Cardiac septum (tissue), 1 donor: ENCODE results near the gene RAB3GAP2. TPM values are rescaled to one million over a fixed set of nuclear protein-coding genes. Genes with fewer than 3 reads are reported as not detected.
"Not testable (repeated sequence)": the region's sequence is repeated elsewhere in the genome, so short reads cannot be mapped to it uniquely, and the experiment has no call there.

ENCODE experiments used
- DNase-seq: peaks from one replicate; pipeline ENCODE4 v3.0.0-alpha.2; 2020; ENCODE audit warnings: low spot score
- intact Hi-C: fragments of 100-400 bp; cut with DNase I; formaldehyde crosslinking; loops from one replicate; pipeline ENCODE4 v1.14.0; 2022
- total RNA-seq: library from RNA; stranded (reverse); fragmentation: NEBNext Ultra II Directional; extraction: Animal tissue kit (Norgen Biotek cat#: 25700); gene quantifications from one replicate; pipeline ENCODE4 v1.2.1, GENCODE V29; 2021
- donor health status: DM: no; HTN: no; CAD: no.

The RAB3GAP2 gene
- total RNA-seq, 1 donor from 2014 or later, result 26.6 TPM

DNA sequence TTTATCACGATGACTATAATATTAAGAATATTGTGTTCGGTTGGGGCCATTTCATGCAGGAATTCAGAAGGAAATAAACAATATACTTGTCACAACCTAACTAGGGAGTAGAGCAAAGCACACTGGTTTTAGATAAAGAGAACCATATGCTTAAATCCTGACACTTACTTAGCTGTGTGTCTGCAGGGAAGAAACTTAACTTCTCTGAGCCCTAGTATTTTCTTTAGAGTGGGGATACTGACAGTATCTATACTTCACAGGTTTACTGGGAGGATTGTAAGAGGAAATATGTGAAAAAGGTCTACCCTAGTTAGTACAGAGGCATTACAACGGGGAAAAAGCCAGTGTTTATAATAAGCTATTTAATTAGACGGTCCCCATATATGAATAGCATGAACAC, 105.4 kb downstream of the RAB3GAP2 start:
- no peak for DNase-seq
- intact Hi-C loops, result no loop called here

DNA sequence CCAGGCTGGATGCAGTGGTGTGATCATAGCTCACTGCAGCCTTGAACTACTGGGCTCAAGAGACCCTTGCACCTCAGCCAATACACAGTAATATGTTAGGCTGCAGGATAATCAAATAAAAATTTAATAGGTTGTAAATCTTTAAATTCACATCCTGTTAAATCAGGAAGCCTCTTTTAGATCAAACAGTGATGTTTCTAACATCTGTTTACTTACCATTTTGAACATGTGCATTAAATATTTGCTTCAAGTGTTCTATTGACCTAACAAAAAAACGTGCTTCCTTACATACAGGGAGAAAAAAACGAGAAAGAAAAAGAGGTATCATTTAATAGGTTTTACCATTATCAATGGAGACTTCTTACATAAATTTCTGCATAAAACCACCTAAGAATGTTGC, 107.7 kb downstream of the RAB3GAP2 start:
- intact Hi-C loops, result no loop called here

DNA sequence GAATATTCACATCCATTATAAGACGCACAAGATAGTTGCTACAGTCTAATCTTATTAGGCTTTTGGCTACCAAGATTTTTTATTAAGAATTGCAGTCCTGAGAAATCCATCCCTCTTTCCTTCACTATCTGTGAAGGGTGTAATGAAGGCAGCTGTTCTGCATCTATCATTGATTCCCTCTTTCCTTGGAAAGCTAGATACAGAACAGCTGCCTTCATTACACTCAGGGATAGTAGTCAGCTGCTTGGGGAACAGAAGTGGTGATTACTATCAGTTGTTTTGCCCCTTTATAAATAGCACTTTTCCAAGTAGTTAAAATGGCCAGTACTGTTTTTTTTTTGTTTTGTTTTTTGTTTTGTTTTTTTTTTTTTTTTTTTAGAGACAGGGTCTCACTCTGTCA, 108.1 kb downstream of the RAB3GAP2 start:
- no peak for DNase-seq
- intact Hi-C loops, result no loop called here

More for the DNA sequence above, 107.7 kb downstream of the RAB3GAP2 start:
- DNase-seq, result no peak

DNA sequence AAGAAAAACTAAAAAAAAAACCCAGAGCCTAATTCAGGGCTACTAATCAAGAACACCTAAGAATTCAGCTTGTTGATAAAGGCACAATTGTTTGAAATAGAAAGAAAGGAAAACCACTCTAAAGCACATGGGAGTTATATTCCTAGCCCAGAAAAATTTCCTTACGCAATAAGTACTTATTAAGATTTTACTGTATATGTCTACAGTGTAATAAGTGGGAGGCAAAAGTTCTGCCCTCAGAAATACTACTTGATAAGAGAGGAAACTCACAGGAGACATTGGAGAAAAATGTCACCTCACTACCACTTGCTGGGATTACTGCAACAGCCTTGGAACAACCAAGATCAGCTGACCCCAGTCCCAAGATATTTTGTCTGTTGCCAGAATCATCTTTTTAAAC, 112.2 kb downstream of the RAB3GAP2 start:
- DNase-seq, result no peak
- intact Hi-C loops, result no loop called here

DNA sequence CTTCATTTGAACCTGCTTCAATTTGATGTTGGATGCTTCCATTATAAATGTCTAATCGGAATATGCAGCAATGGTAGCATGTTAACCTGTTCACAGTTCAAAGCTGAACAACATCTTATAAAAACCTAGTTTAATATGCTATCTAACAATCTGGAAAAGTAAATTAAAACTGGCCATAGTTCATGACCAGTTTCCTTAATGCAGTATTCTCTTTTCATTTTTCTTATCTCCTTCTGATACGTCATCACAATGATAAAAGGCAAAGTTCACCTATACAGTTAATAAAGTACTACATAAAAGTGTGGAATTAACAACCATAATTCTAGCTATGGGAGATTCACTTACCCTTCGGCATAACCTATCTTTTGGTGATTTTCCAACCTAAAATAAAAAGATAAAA, 113.2 kb downstream of the RAB3GAP2 start:
- intact Hi-C loops, result no loop called here
- DNase-seq, result no peak

DNA sequence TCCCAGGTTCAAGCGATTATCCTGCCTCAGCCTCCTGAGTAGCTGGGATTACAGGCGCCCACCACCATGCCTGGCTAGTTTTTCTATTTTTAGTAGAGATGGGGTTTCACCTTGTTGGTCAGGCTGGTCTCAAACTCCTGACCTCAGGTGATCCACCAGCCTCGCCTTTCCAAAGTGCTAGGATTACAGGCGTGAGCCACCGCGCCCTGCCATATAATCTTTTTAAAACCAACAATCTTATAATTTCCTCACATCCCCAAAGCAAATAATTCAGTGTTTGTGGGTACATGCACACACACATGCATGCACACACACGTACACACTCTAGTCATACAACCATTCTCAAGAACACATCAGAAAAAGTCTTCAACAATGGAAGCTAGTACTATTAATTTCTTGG, 113.7 kb downstream of the RAB3GAP2 start:
- intact Hi-C loops, result not testable (repeated sequence)

DNA sequence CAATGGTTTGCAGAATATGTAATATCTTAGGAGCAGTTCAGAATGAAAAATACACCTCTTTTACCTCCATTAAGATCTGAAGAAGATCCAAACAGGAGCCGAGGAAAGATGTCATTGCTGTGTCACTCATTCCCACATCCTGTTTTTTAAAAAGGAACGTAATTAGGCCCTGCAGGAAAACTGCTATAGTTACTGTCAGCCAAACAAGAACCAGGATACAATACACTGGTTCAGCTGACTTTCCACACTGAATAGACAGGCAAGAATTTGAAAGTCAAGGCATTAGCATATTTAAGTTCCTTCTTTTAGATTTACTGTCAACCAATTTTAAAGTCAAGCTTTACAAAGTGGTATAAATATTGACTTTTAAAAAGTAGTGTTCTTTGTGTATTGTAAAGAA, 114.5 kb downstream of the RAB3GAP2 start:
- intact Hi-C loops, result no loop called here
- DNase-seq, result no peak

More for the DNA sequence above, 113.7 kb downstream of the RAB3GAP2 start:
- DNase-seq, result not testable (repeated sequence)

DNA sequence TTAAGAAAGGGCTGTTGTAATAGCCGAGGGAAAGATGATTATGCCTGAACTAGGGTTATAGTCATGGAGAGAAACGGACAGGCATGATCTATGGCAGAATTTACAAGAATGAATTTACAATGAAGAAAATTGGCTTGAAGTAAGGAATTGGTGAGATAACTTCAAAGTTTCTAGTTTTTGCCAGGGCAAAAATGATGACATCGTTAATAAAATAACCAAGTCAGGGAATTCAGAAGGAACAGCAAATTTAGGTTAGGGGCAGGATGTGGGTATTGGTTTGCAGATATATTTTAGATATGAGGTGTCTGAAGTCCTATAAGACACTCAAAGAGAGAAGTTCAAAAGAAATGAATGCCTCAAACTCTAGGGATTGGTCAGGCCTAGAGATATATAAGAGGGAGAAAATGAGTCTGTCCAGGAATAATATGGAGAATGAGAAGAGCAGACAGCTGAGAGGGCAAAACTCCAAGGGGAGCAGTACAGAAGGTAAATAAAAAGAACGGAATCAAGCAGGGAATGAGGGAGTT, 115.6 kb downstream of the RAB3GAP2 start:
- intact Hi-C loops, result no loop called here
- DNase-seq, result no peak

DNA sequence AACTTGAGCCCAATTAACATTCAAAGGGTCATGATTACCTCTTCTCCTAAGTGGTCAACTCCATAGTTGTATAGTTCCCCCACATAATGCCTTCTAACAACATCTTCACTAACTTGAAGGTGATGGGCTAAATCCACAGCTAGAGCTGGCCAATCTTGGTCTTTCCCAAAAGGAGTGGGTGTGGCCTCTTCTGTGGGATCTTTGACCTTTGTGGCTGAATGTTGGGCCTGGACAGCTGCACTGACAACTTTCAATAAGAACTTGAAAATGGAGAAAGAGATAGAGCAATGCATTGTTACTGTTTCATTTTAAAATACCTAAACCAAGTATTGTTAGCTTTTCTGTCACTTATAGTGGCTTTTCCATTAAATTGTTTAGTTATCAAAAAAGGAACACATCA, 119.1 kb downstream of the RAB3GAP2 start:
- DNase-seq, result no peak
- intact Hi-C loops, result no loop called here

DNA sequence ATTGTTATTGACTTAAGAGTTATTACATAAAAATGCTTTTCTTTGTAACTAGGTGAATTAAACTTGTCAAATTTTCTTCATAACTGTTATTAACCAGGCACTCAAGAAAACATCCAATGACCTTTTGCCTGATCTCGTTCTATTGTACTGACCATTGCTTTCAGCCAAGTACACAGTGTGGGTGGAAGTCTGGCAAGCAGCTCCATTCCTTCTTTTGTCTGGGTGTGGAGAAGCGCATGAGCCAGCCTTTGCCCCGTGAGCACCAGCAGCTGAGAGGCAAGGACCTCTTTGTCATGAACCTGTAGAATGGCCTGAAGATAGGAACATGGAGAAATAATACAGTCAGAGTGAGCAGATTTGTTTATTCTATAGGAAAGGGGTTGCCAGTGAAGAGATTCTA, 120.8 kb downstream of the RAB3GAP2 start:
- intact Hi-C loops, result no loop called here
- DNase-seq, result peak; percentile 79

DNA sequence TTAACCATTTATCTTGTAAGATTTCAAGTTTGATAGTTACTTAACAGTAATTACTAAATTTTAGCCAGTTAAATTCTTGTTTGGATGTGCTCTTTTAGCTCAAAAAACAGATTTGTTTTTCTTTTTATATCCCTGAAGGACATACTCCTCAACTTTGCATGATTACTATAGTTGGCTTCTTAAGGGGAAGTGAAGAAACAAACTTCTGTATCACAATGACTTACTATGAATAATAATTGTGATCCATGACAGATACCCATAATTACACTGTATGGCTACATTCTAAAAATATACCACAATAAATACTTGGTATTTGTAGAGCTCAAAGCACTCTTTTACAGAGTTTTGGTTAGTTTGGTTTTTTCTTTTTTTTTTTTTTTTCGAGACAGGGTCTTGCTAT, 122.5 kb downstream of the RAB3GAP2 start:
- intact Hi-C loops, result no loop called here
- no peak for DNase-seq

DNA sequence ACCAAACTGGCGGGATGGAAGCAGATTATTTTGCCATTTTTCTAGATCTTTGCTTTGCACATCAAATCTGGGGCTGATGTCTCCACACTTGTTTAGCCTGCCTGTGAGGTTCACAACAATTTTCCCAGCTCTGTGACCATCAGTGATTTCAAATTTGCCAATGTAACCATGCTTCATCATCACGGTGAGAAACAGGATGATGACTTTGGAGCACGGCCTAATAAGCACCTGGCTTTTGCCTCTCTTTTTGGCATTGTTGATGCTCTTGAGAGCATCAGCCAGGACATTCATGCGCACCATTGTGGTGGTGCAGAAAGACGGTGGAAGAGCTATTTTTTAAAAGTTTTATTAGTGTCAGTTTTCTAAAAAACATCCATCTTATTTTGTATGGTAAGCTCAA, 128.2 kb downstream of the RAB3GAP2 start:
- intact Hi-C loops, result no loop called here
- no peak for DNase-seq

DNA sequence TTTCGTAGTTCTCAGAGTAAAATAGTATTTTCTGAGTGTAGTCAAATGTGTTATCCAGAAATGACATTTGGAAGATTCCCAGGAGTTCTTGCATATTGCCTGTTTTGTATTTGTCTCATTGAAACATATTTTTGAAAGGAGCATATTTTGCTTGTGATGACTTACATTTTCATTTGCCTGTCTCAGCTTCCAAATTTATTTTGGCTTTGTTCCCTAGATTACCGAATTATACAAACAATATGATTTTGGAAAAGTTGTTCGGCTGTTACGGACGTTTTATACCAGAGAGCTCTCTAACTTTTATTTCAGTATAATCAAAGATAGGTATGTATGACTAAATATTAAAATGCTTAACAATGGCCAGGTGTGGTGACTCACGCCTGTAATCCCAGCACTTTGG, 132.3 kb downstream of the RAB3GAP2 start:
- intact Hi-C loops, result no loop called here
- DNase-seq, result no peak

DNA sequence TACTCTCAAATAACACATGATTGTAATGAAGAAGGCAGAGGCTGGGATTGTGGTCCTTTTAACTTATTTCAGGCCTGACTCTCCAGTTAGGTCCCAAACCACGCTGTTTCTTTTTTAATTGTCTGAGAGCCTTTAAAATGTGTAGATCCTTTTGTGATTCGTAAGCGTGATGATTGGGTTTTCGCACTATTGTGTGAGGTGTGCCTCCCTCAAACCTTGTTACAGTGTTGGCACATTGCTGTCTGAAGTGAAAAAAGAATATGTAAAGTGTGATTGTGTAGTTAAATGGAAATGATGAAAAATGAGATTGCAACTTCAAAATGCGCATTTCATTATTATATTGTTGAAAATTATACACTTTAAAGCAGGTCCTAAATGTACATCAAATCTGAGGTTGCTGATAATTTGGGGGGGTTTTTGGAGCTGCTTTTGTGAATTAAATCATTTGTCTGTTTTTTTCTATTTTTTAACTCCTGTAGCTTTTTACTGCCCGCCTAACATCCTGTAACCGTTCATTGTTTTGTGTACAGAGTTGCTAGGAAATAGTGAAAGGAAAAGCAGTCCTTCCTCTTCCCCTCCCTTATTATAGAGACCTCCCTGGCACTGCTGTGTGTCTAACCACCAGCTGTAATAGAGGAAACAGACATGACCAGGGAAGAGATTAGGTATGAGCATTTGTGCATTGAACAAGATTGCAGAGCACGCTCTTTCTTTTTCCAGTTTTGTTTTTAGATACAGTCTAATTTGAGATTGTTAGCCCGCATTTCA, 135.1 kb downstream of the RAB3GAP2 start:
- no peak for DNase-seq
- intact Hi-C loops, result no loop called here

DNA sequence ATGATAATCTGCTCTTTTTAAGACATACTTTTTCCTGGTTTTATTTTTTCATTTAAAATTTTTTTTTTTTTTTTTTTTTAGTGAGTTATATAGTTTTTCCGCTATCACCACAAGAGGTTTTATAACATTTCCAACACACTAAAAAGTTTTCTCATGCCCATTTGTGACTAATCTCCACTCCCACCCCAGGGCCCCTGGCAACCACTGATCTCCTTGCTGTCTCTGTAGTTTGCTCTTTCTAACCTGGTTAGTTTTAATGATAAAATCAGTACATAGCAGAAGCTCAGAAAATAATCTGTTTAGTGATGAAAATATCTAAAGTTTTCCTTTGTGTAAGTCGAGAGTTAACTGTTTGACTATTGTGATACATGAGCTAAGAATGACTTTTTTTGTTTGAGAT, 136.5 kb downstream of the RAB3GAP2 start:
- DNase-seq, result no peak
- intact Hi-C loops, result no loop called here

DNA sequence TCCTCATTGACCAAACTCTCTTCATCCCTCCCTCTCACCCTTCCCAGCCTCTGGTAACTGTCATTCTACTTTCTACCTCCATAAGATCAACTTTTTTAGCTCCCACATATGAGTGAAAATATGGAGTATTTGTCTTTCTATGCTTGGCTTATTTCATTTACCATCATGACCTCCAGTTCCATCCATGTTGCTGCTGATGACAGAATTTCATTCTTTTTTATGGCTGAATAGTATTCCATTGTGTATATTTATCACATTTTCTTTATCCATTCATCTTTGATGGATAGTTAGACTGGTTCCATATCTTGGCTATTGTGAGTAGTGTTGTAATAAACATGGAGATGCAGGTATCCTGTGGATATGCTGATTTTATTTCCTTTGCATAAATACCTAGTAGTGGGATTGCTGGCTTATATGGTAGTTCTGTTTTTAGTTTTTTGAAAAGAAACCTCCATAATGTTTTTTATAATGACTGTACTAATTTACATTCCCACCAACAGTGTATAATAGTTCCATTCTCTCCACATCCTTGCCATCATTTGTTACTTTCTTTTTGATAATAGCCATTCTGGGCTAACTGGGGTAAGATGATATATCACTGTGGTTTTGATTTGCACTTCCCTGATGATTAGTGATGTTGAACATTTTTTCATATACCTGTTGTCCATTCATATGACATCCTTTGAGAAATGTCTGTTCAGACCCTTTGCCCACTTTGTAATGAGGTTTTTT, 142.6 kb downstream of the RAB3GAP2 start:
- no peak for DNase-seq
- intact Hi-C loops, result no loop called here

DNA sequence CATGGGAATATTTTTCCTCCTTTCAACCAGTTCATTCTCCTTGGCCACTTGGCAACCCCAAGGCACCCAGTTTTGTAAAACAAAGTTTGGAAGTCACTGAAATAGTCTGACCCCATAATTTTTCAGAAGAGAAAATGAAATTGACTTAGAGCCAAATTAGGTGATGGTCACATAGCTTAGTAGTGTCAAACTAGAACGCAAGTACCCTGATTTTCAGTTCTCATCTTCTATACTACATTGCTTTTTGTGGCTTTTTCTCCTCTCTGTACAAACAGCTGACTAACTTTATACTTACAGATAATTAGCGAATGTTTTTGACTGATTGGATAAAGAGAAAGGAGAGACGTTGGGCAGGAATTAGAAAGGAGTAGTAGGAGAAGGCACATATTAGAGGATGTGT, 145.2 kb downstream of the RAB3GAP2 start:
- intact Hi-C loops, result no loop called here
- no peak for DNase-seq

DNA sequence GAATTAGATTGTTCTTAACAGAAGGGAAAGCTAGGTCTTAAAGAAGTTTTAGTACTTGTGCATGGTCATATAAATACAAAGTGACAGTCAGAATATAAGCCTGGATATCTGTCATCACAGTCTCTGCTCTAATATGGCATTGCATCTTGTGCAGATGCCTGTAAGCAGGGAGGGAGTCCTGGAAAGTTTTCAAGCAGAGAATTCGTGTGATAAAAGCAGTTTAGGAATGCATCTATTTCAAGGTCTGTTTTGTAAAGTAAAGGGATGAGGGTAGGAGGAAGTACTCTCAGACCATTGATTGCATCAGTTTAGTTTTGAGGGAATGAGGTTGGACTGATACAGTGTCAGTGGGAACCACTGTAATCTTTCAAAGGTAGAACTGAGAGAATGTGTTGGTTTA, 147.7 kb downstream of the RAB3GAP2 start:
- DNase-seq, result no peak
- intact Hi-C loops, result no loop called here

DNA sequence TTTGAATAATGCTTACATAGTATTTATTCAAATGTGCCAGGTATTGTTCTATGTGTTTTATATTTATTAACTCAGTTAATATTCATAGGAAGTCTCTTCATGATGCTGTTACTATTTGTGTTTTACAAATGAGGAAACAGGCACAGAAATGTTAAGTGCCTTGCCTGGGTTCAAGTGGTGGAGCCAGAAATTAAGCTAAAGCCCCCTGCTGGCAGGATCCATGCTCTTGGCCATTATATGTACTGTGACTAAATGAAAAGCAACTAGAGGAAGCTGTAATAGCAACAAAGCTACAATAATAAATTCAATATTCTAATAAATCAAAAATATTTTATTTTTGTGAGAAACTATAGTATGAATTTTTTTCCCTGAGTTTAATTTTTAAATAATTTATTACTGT, 148.4 kb downstream of the RAB3GAP2 start:
- no peak for DNase-seq
- intact Hi-C loops, result no loop called here

DNA sequence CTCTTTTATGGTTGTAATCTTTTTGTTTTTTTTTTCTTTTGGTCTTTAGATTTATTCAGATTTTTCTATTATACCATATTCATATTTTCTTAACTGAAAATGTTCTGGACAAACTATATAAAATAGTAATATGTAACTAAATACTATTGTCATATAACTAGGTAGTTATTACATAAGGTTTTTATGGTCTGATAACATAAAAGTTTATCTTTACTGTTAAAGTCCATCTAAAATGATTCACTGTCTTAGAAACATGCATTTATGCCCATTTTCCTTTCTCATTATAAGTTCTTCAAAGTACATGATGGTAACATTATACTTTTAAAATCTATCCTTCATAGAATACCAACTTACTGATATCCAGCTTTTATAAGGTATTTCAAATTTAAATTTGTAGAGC, 149.2 kb downstream of the RAB3GAP2 start:
- DNase-seq, result no peak
- intact Hi-C loops, result no loop called here
